SH-SY5Y (cell line): ENCODE results near the gene LLGL2.

Experiments
- GATA2 ChIP-seq: IDR thresholded peaks from 2 replicates; pipeline ENCODE4 v1.6.1; 2011; ENCODE audit warnings: mild to moderate bottlenecking, low read depth, low read length
- GATA3 ChIP-seq: IDR thresholded peaks from 2 replicates; pipeline ENCODE4 v1.6.1; 2011; ENCODE audit warnings: low read depth, mild to moderate bottlenecking, low read length, moderate library complexity

DNA sequence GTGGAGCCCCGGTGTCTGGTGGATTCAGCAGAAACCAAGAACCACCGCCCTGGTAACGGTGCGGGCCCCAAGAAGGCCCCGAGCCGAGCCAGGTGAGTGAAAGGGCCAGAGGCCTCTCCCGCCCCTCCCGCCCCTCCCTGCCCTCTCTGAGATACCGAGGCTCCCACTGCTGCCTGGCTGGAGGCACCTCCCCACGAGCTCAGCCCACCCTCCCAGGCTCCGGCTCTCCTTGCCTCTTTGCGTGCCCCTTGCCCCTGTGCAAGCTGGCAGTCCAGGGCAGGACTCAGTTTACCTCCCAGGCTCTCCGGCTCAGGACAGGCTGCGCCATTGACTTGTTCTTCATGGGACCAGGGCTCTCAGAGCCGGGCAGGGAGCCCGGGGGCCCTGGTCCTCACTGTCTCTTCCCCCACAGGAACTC lies 48.1 kb downstream of the LLGL2 start:
- TF ChIP-seq GATA3 (no peak), GATA2 (no peak)
